ENCODE results near the gene SLC7A14. TPM values are rescaled to one million over a fixed set of nuclear protein-coding genes. Genes with fewer than 3 reads are reported as not detected.

Gene SLC7A14
- 0.07 TPM for polyA plus RNA-seq (2013, experiment 1 of 2)
- 0.05 TPM for polyA plus RNA-seq (2013, experiment 2 of 2)

GRCh38 chr3:170585937-170586310 is at the start of gene SLC7A14:
Gene SLC7A14 (minus strand): TSS chr3:170586075. CDS start chr3:170526936, 59,139 bp downstream.
- Histone ChIP-seq H3K36me3 (ENCODE audit: control insufficient read depth, insufficient read depth, low read length) (no peaks in the 10 kb centered on the region), H3K27ac (ENCODE audit: low read depth, low read length, severe bottlenecking) (no peak within 1 kb of the TSS), H3K9me3 (ENCODE audit: control insufficient read depth, low read length) (no peaks in the 10 kb centered on the region), H3K4me3 (ENCODE audit: extremely low read depth, insufficient read depth, low read length, poor library complexity, severe bottlenecking) (peak within 1 kb of the TSS; percentile 24), H3K4me1 (ENCODE audit: control insufficient read depth, insufficient read depth, low read length, poor library complexity, severe bottlenecking) (no peaks in the 10 kb centered on the region)
- WGBS, 2 experiments (ENCODE audit: insufficient coverage in 2 of 2), result 3 to 7% methylated on average over 6 to 10 of the region's 12 CpGs

DNA sequence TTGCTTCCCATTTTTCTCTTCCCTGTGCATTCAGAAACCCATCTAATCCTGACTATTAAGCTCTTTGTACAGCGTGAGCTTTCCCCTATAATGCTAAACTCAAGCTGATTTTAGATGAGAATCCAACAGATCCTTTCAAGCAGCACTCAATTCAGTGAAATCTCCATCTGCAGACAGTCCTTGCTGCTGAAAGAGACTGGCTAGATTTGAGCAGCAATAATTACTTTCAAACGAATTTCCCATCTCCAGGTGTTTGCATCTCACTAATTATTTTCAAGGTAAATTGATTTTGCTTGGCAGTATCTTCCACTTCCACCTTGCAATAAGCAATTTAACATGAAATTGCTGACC is 49.5 kb upstream of the SLC7A14 start:
- 66 to 93% methylated on average over 1 to 2 of the region's 2 CpGs for WGBS, 2 experiments (ENCODE audit: insufficient coverage in 2 of 2)
- no peak overlapping the region for H3K27ac ChIP-seq (ENCODE audit: low read depth, low read length, severe bottlenecking)
- no peaks in the 10 kb centered on the region for H3K36me3 ChIP-seq (ENCODE audit: control insufficient read depth, insufficient read depth, low read length)
- H3K4me3 ChIP-seq (ENCODE audit: extremely low read depth, insufficient read depth, low read length, poor library complexity, severe bottlenecking), result no peak overlapping the region
- H3K4me1 ChIP-seq (ENCODE audit: control insufficient read depth, insufficient read depth, low read length, poor library complexity, severe bottlenecking), result no peaks in the 10 kb centered on the region
- H3K9me3 ChIP-seq (ENCODE audit: control insufficient read depth, low read length), result no peaks in the 10 kb centered on the region

DNA sequence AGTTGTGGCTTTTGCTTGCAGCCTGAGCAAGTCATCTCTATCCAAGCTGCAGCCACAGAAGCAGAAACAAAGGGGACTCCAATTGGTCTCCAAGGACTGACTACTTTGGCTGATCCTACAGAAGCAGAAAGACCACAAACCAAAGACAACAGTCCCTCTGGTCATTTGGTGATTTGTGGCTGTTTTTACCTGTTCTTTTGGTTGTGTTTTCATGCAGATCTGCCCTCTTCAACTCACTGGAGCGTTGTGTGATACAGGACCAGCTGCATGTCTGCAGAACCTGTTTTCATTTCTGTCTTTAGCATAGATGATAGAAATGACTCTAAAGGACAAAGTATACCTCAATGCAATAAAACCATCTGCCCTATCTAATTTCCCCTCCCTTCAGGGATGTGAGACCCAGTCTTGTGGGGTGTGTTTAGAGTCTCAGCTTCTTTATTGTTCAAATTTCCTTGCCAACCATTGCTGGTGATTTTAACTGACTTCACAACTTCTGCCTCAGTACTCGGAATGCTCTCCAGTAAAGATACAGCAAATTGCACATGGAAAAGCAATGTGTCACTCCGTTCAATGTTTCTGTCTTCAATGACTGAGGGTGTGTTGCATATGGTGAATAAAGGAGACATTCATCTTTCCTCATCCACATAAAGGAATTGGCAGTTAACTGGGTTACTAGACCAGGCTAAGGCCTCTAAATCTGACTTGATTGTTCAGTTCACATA is 48.9 kb upstream of the SLC7A14 start:
- no peaks in the 10 kb centered on the region for H3K36me3 ChIP-seq (ENCODE audit: control insufficient read depth, insufficient read depth, low read length)
- H3K27ac ChIP-seq (ENCODE audit: low read depth, low read length, severe bottlenecking), result no peak overlapping the region
- WGBS, 2 experiments (ENCODE audit: insufficient coverage in 2 of 2), result 100% methylated on average over 1 to 2 of the region's 3 CpGs
- H3K4me3 ChIP-seq (ENCODE audit: extremely low read depth, insufficient read depth, low read length, poor library complexity, severe bottlenecking), result no peak overlapping the region
- H3K9me3 ChIP-seq (ENCODE audit: control insufficient read depth, low read length), result no peaks in the 10 kb centered on the region
- no peaks in the 10 kb centered on the region for H3K4me1 ChIP-seq (ENCODE audit: control insufficient read depth, insufficient read depth, low read length, poor library complexity, severe bottlenecking)

DNA sequence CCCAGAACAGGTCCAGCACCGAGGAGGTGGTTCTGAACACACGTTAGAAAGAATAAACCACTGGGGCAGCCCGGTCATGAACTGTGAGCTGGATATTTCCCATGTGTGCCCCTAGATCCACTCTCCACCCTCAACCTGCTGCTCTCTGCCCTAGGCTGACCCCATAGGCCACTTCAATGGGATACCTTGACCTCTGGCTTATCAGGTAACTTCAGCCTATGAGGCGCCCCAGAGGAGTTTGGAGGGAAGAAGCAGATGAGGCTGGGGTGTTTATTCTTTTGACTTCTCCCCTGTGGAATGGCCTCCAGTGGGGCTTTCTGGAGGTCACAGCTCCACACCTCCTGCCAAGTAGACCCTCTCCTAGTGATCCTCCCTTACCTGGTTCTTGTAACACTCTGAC is 47.7 kb upstream of the SLC7A14 start:
- Histone ChIP-seq H3K4me3 (ENCODE audit: extremely low read depth, insufficient read depth, low read length, poor library complexity, severe bottlenecking) (no peak overlapping the region), H3K9me3 (ENCODE audit: control insufficient read depth, low read length) (no peaks in the 10 kb centered on the region), H3K4me1 (ENCODE audit: control insufficient read depth, insufficient read depth, low read length, poor library complexity, severe bottlenecking) (no peaks in the 10 kb centered on the region), H3K27ac (ENCODE audit: low read depth, low read length, severe bottlenecking) (no peak overlapping the region), H3K36me3 (ENCODE audit: control insufficient read depth, insufficient read depth, low read length) (no peaks in the 10 kb centered on the region)
- WGBS, 2 experiments (ENCODE audit: insufficient coverage in 2 of 2), result 92 to 93% methylated on average over 3 of the region's 4 CpGs

DNA sequence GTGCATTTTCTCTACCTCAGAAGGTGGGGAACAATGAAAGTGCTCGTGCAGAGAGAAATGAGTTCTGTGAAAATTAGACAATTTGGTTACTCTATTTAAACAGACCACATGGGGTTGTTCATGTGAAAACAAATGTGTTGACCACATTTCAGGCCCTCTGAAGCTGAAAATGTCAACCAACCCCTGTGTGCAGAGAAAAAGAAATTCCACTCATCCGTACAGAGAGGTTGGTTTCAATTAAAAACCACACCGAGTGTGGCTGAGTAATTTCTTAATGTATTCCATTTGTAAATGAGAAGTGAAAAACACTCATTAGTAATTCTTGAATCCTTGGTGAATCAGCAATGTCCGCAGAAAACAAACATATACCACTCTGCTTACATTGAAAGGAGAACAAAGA is 46.9 kb upstream of the SLC7A14 start:
- Histone ChIP-seq H3K27ac (ENCODE audit: low read depth, low read length, severe bottlenecking) (no peak overlapping the region), H3K4me1 (ENCODE audit: control insufficient read depth, insufficient read depth, low read length, poor library complexity, severe bottlenecking) (no peaks in the 10 kb centered on the region), H3K36me3 (ENCODE audit: control insufficient read depth, insufficient read depth, low read length) (no peaks in the 10 kb centered on the region), H3K4me3 (ENCODE audit: extremely low read depth, insufficient read depth, low read length, poor library complexity, severe bottlenecking) (no peak overlapping the region), H3K9me3 (ENCODE audit: control insufficient read depth, low read length) (no peaks in the 10 kb centered on the region)
- WGBS, 2 experiments (ENCODE audit: insufficient coverage in 2 of 2), result 75% methylated on average over 1 of the region's 4 CpGs; no CpG with 5 or more reads in 1 of the 2 experiments

- WGBS, 2 experiments (ENCODE audit: insufficient coverage in 2 of 2), result 93 to 94% methylated on average over 5 to 6 of the region's 7 CpGs
- Histone ChIP-seq H3K36me3 (ENCODE audit: control insufficient read depth, insufficient read depth, low read length) (no peaks in the 10 kb centered on the region), H3K4me3 (ENCODE audit: extremely low read depth, insufficient read depth, low read length, poor library complexity, severe bottlenecking) (no peak overlapping the region), H3K27ac (ENCODE audit: low read depth, low read length, severe bottlenecking) (no peak overlapping the region), H3K4me1 (ENCODE audit: control insufficient read depth, insufficient read depth, low read length, poor library complexity, severe bottlenecking) (no peaks in the 10 kb centered on the region), H3K9me3 (ENCODE audit: control insufficient read depth, low read length) (no peaks in the 10 kb centered on the region)
Observed at GRCh38 chr3:170631755-170632488, 46.0 kb upstream of the SLC7A14 start.

GRCh38 chr3:170623524-170623923 is 37.6 kb upstream of the SLC7A14 start:
- Histone ChIP-seq H3K4me3 (ENCODE audit: extremely low read depth, insufficient read depth, low read length, poor library complexity, severe bottlenecking) (no peak overlapping the region), H3K36me3 (ENCODE audit: control insufficient read depth, insufficient read depth, low read length) (no peaks in the 10 kb centered on the region), H3K9me3 (ENCODE audit: control insufficient read depth, low read length) (peaks cover 4% of the 10 kb centered on the region), H3K27ac (ENCODE audit: low read depth, low read length, severe bottlenecking) (no peak overlapping the region), H3K4me1 (ENCODE audit: control insufficient read depth, insufficient read depth, low read length, poor library complexity, severe bottlenecking) (no peaks in the 10 kb centered on the region)
- 83 to 100% methylated on average over 1 of the region's 1 CpG for WGBS, 2 experiments (ENCODE audit: insufficient coverage in 2 of 2)

DNA sequence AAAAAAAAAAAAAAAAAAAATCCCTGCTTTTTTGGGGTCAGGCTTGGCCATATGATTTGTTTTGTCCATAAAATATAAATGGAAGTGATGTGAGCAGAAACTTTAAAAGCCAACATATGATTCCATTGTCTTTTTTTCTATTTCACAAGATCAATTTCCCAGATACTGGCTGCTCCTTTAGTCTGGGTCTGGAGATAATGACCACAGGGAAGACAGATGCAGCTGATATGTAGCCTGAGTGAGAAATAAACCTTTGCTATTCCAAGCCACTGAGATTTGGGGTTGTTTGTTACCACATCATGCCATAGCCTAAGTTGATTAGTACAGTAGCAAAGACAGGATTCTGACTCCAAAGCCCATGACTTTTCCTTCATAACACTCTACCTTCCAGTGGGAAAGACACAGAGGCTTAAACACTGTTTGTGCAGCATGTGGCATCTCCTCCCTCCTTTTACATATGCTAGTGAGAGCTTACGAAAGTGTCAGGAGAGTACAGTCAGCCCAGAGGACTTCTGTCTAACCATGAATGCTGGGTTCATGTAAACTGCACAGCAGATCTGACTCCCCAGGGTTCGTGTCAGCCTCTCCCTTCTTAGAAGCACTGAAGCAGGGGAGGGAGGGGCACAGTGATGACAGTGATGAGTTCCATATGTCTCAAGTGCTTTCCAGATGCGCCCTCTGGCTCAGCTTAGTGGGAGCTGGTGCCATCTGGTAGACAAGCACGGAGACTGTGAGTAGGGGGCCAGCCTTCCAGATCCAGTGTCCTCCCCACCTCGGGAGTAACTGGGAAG is 36.7 kb upstream of the SLC7A14 start:
- peaks cover 4% of the 10 kb centered on the region for H3K9me3 ChIP-seq (ENCODE audit: control insufficient read depth, low read length)
- H3K4me1 ChIP-seq (ENCODE audit: control insufficient read depth, insufficient read depth, low read length, poor library complexity, severe bottlenecking), result no peaks in the 10 kb centered on the region
- H3K4me3 ChIP-seq (ENCODE audit: extremely low read depth, insufficient read depth, low read length, poor library complexity, severe bottlenecking), result no peak overlapping the region
- peak overlapping the region; percentile 79 for H3K27ac ChIP-seq (ENCODE audit: low read depth, low read length, severe bottlenecking)
- no peaks in the 10 kb centered on the region for H3K36me3 ChIP-seq (ENCODE audit: control insufficient read depth, insufficient read depth, low read length)
- 78 to 83% methylated on average over 3 to 5 of the region's 5 CpGs for WGBS, 2 experiments (ENCODE audit: insufficient coverage in 2 of 2)

DNA sequence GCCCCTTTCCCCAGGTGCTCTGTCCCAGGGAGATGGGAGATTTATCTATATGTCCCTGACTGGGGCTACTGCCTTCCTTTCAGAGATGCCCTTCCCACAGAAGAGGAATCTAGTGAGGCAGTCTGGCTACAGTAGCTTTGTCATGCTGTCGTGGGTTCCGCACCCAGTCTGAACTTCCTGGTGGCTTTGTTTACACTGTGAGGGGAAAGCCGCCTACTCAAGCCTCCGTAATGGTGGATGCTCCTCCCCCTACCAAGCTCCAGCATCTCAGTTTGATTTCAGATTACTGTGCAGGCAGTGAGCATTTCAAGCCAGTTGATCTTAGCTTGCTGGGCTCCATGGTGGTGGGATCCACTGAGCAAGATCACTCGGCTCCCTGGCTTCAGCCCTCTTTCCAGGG is 35.4 kb upstream of the SLC7A14 start:
- Histone ChIP-seq H3K4me1 (ENCODE audit: control insufficient read depth, insufficient read depth, low read length, poor library complexity, severe bottlenecking) (no peaks in the 10 kb centered on the region), H3K4me3 (ENCODE audit: extremely low read depth, insufficient read depth, low read length, poor library complexity, severe bottlenecking) (no peak overlapping the region), H3K9me3 (ENCODE audit: control insufficient read depth, low read length) (peaks cover 4% of the 10 kb centered on the region), H3K36me3 (ENCODE audit: control insufficient read depth, insufficient read depth, low read length) (no peaks in the 10 kb centered on the region), H3K27ac (ENCODE audit: low read depth, low read length, severe bottlenecking) (no peak overlapping the region)
- 85 to 92% methylated on average over 2 to 5 of the region's 5 CpGs for WGBS, 2 experiments (ENCODE audit: insufficient coverage in 2 of 2)

- H3K9me3 ChIP-seq (ENCODE audit: control insufficient read depth, low read length), result no peaks in the 10 kb centered on the region
Observed at GRCh38 chr3:170614214-170614966, 28.5 kb upstream of the SLC7A14 start.

More at GRCh38 chr3:170614214-170614966, 28.5 kb upstream of the SLC7A14 start:
- H3K4me1 ChIP-seq (ENCODE audit: control insufficient read depth, insufficient read depth, low read length, poor library complexity, severe bottlenecking), result no peaks in the 10 kb centered on the region
- H3K4me3 ChIP-seq (ENCODE audit: extremely low read depth, insufficient read depth, low read length, poor library complexity, severe bottlenecking), result no peak overlapping the region
- H3K36me3 ChIP-seq (ENCODE audit: control insufficient read depth, insufficient read depth, low read length), result no peaks in the 10 kb centered on the region
- whole genome bisulfite sequencing, 2 experiments (ENCODE audit: insufficient coverage in 2 of 2), result 72 to 87% methylated on average over 5 of the region's 5 CpGs
- no peak overlapping the region for H3K27ac ChIP-seq (ENCODE audit: low read depth, low read length, severe bottlenecking)
